DMS79 (cell line): Measurements from ENCODE around the gene CBX6.
"Not testable (repeated sequence)": the region's sequence is repeated elsewhere in the genome, so short reads cannot be mapped to it uniquely, and the experiment has no call there.

ENCODE experiments used
- DNase-seq: peaks from one replicate; lab custom pipeline; 2025; lab: John Stamatoyannopoulos, UW

Gene CBX6

GRCh38 chr22:38861170-38861876 lies 10.7 kb downstream of the CBX6 start:
- DNase-seq = no peak

GRCh38 chr22:38860283-38861169 lies 11.5 kb downstream of the CBX6 start:
- DNase-seq = no peak

- DNase-seq = no peak
These were observed 12.3 kb downstream of the CBX6 start for GRCh38 chr22:38859581-38860282.

- DNase-seq = no peak
These were observed 13.5 kb downstream of the CBX6 start for GRCh38 chr22:38858492-38858891.

- DNase-seq = not testable (repeated sequence)
These were observed 17.5 kb downstream of the CBX6 start for GRCh38 chr22:38854476-38854875.

GRCh38 chr22:38853883-38854282 lies 18.1 kb downstream of the CBX6 start:
- DNase-seq = not testable (repeated sequence)

- no peak for DNase-seq
These were observed 18.8 kb downstream of the CBX6 start for GRCh38 chr22:38853196-38853651.

- no peak for DNase-seq
These were observed 19.5 kb downstream of the CBX6 start for GRCh38 chr22:38852522-38852921.

GRCh38 chr22:38850941-38851849 lies 20.8 kb downstream of the CBX6 start:
- no peak for DNase-seq

- DNase-seq = no peak
These were observed 21.6 kb downstream of the CBX6 start for GRCh38 chr22:38850399-38850798.

- no peak for DNase-seq
These were observed 22.2 kb downstream of the CBX6 start for GRCh38 chr22:38849811-38850210.

GRCh38 chr22:38846412-38846811 lies 25.6 kb downstream of the CBX6 start:
- no peak for DNase-seq

- no peak for DNase-seq
These were observed 26.8 kb downstream of the CBX6 start for GRCh38 chr22:38845004-38845740.

GRCh38 chr22:38844315-38845003 lies 27.6 kb downstream of the CBX6 start:
- DNase-seq = no peak

GRCh38 chr22:38843657-38844314 lies 28.2 kb downstream of the CBX6 start, which contains the start of gene NPTXR:
TSS of gene NPTXR (minus strand) at chr22:38844028.
- DNase-seq = no peak

- no peak for DNase-seq
These were observed 28.8 kb downstream of the CBX6 start for GRCh38 chr22:38843201-38843656.

- DNase-seq = no peak
These were observed 29.4 kb downstream of the CBX6 start for GRCh38 chr22:38842512-38843200.

GRCh38 chr22:38841635-38842034 lies 30.4 kb downstream of the CBX6 start:
- DNase-seq = no peak

- DNase-seq = no peak
These were observed 30.8 kb downstream of the CBX6 start for GRCh38 chr22:38841211-38841610.
